ENCODE measurements around the gene RECK.

Gene RECK

GRCh38 chr9:36140086-36141084 lies 103.7 kb downstream of the RECK start:
- no peak for TF ChIP-seq CTCF (IDR thresholded peaks at IDR 0.05; ENCODE audit: extremely low read depth, missing control alignments)
- DNase-seq (ENCODE audit: low spot score) = peak; percentile 28

- DNase-seq (ENCODE audit: low spot score) = no peak
- TF ChIP-seq CTCF (IDR thresholded peaks at IDR 0.05; ENCODE audit: extremely low read depth, missing control alignments) = no peak
Observed at GRCh38 chr9:36141288-36141687, 104.6 kb downstream of the RECK start.

- no peak for DNase-seq (ENCODE audit: low spot score)
- no peak for TF ChIP-seq CTCF (IDR thresholded peaks at IDR 0.05; ENCODE audit: extremely low read depth, missing control alignments)
Observed at GRCh38 chr9:36141761-36142160, 105.0 kb downstream of the RECK start.

GRCh38 chr9:36142510-36143244 lies 106.0 kb downstream of the RECK start:
- peak; percentile 43 for DNase-seq (ENCODE audit: low spot score)
- TF ChIP-seq CTCF (IDR thresholded peaks at IDR 0.05; ENCODE audit: extremely low read depth, missing control alignments) = no peak

- no peak for DNase-seq (ENCODE audit: low spot score)
- TF ChIP-seq CTCF (IDR thresholded peaks at IDR 0.05; ENCODE audit: extremely low read depth, missing control alignments) = no peak
Observed at GRCh38 chr9:36143245-36143641, 106.5 kb downstream of the RECK start.

GRCh38 chr9:36144309-36145232 lies 107.9 kb downstream of the RECK start:
- no peak for TF ChIP-seq CTCF (IDR thresholded peaks at IDR 0.05; ENCODE audit: extremely low read depth, missing control alignments)
- peak; percentile 40 for DNase-seq (ENCODE audit: low spot score)

Data from GM20000 (cell line).